ENCODE results near the gene NUDT5. TPM values are rescaled to one million over a fixed set of nuclear protein-coding genes. Genes with fewer than 3 reads are reported as not detected.
A peak's percentile ranks its signal among the peaks of the same experiment; 100 is the strongest.

Gene NUDT5
- total RNA-seq, 1 experiment from 2014 or later = 117 TPM

DNA sequence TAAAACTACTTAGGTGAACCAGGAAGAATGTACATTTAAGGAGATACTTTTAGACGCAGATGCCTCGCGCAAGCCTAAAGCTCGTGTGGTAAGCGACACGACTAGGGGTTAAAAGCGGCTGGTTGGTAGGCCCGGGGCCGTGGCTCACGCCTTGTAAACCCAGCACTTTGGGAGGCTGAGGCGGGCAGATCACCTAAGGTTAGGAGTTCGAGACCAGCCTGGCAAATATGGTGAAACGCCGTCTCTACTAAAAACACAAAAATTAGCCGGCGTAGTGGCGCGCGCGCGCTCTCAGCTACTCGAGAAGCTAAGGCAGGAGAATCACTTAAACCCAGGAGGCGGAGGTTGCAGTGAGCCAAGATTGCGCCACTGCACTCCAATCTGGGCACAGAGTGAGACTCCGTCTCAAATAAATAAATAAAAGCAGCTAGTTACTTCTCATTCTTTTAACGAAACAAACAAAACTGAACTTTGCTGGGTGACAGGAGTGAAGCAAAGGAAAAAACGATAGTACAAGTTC is 879 bp downstream of the NUDT5 start:
- Histone ChIP-seq H3K4me2 (ENCODE audit: insufficient read depth, insufficient read length, low read length) (peak overlapping the region; percentile 80), H3K18ac (ENCODE audit: insufficient read length, low read depth, low read length) (no peak overlapping the region), H3K9ac (ENCODE audit: extremely low read depth, insufficient read length, low read length) (peak overlapping the region; percentile 97), H3K56ac (ENCODE audit: insufficient read length, low read depth, low read length) (no peak overlapping the region), H2BK12ac (ENCODE audit: insufficient read length, low read depth, low read length) (no peak overlapping the region), H3K27ac (ENCODE audit: insufficient read length, low read depth, low read length) (no peak overlapping the region), H2BK5ac (ENCODE audit: insufficient read length, low read length) (no peak overlapping the region), H2BK20ac (ENCODE audit: low read depth, low read length, poor library complexity, severe bottlenecking) (no peak overlapping the region), H4K8ac (replicated peaks; ENCODE audit: insufficient read length, low read depth, low read length) (no peak overlapping the region), H3K27me3 (ENCODE audit: insufficient read depth, low read length) (no peaks in the 10 kb centered on the region), H3K4ac (ENCODE audit: low read depth, low read length) (no peak overlapping the region), H4K91ac (ENCODE audit: insufficient read length, low read depth, low read length) (no peak overlapping the region), H2BK120ac (ENCODE audit: low read depth, low read length, poor library complexity, severe bottlenecking) (no peak overlapping the region), H3K23ac (ENCODE audit: insufficient read length, low read depth, low read length) (no peak overlapping the region), H3K79me1 (ENCODE audit: insufficient read depth, low read depth, low read length, poor library complexity, severe bottlenecking) (peaks cover 12% of the 10 kb centered on the region), H2AK5ac (ENCODE audit: insufficient read length, low read length) (no peak overlapping the region), H3K4me1 (ENCODE audit: insufficient read depth, low read length) (no peaks in the 10 kb centered on the region), H2AFZ (ENCODE audit: low read length) (no peak overlapping the region), H3T11ph (ENCODE audit: low read length) (no peak overlapping the region), H3K23me2 (ENCODE audit: insufficient read length, low read depth, low read length, poor library complexity, severe bottlenecking) (peaks cover 4% of the 10 kb centered on the region), H3K14ac (ENCODE audit: insufficient read depth, low read length) (no peak overlapping the region), H4K5ac (ENCODE audit: insufficient read length, low read depth, low read length) (no peak overlapping the region), H3K9me3 (ENCODE audit: control insufficient read depth, low read depth, low read length) (no peaks in the 10 kb centered on the region), H4K20me1 (ENCODE audit: control insufficient read depth, insufficient read depth, insufficient read length) (no peaks in the 10 kb centered on the region), H3K79me2 (ENCODE audit: insufficient read depth, low read length) (peaks cover 26% of the 10 kb centered on the region; the same call in 1 of the 2 replicates), H2BK15ac (ENCODE audit: low read depth, low read length) (no peak overlapping the region)
- Mint-ChIP-seq H3K4me3 (peak overlapping the region; percentile 89 to 94), H3K9me3 (peaks cover 0 to 1% of the 10 kb centered on the region in 2 experiments; a peak in 2 of 5 replicates), H3K4me1 (peaks cover 6 to 19% of the 10 kb centered on the region in 2 experiments), H3K27ac (peak overlapping the region in 2 of 3 experiments; percentile 98 to 99; a peak in 3 of 7 replicates), H3K27me3 (ENCODE audit: low read depth) (no peaks in the 10 kb centered on the region), H3K36me3 (ENCODE audit: insufficient read depth in 1 of 3, low read depth in 3 of 3) (peaks cover 10 to 21% (median 20%) of the 10 kb centered on the region in 3 experiments; a peak in 6 of 7 replicates)
- no CpG with 5 or more reads among the region's 27 CpGs for WGBS (ENCODE audit: extremely low coverage, insufficient read length, low lambda C conversion rate)
- no peak for TF ChIP-seq CTCF (conservative IDR thresholded peaks at IDR 0.05)
- no peak for DNase-seq

Measured in H9 (cell line).